Panc1 (cell line): Measurements from ENCODE around the gene RPAP2. TPM values are rescaled to one million over a fixed set of nuclear protein-coding genes. Genes with fewer than 3 reads are reported as not detected.
"Not testable (repeated sequence)": the region's sequence is repeated elsewhere in the genome, so short reads cannot be mapped to it uniquely, and the experiment has no call there.

ENCODE experiments used
- ATAC-seq: fragments of 200-7000 bp; cut with Tn5 transposase; 2 replicates; pipeline ENCODE4 v1.9.1; 2020; ENCODE audit warnings: mild to moderate bottlenecking, moderate library complexity
- BruUV-seq: library from RNA; stranded (reverse); fragments of 400-500 nt; replicated peaks from 2 replicates; lab custom pipeline; 2021; lab: Mats Ljungman, UMichigan
- CTCF ChIA-PET: fragments of 300-600 bp; sonication (Branson Sonifier 250); formaldehyde crosslinking; loops from one replicate; lab custom pipeline; 2022; ENCODE audit warnings: antibody characterized with exemption; lab: Charles Lee
- POLR2A ChIA-PET: fragments of 300-600 bp; sonication (Branson Sonifier 250); formaldehyde crosslinking; loops from one replicate; lab custom pipeline; 2022; ENCODE audit warnings: antibody characterized with exemption; lab: Charles Lee
- DNase-seq: peaks from one replicate; pipeline ENCODE4 v3.0.0-alpha.2; 2010; ENCODE audit warnings: low read depth, low spot score
- H3K27ac ChIP-seq: 2 replicates; pipeline ENCODE4 v1.5.1; 2011; ENCODE audit warnings: mild to moderate bottlenecking, low read length, inconsistent platforms
- H3K27me3 ChIP-seq: fragments of 200-500 bp; sonication (Bioruptor generic); 2 replicates; pipeline ENCODE4 v1.6.0; 2014; ENCODE audit warnings: low read length, inconsistent platforms; ENCODE audit not compliant: control insufficient read depth, insufficient read depth
- H3K36me3 ChIP-seq: fragments of 200-500 bp; sonication (Bioruptor generic); 2 replicates; pipeline ENCODE4 v1.5.1; 2014; ENCODE audit warnings: inconsistent platforms, mild to moderate bottlenecking, low read length, moderate library complexity; ENCODE audit not compliant: control insufficient read depth, insufficient read depth
- H3K4me1 ChIP-seq: 2 replicates; pipeline ENCODE4 v1.5.1; 2011; ENCODE audit warnings: inconsistent platforms, mild to moderate bottlenecking, low read length, moderate library complexity; ENCODE audit not compliant: control insufficient read depth, insufficient read depth
- H3K4me3 ChIP-seq, 2 experiments: 2 replicates each; pipeline ENCODE4 v1.5.1; 2011 to 2012; ENCODE audit warnings: low read depth in 2 of 2, low read length in 2 of 2, mild to moderate bottlenecking in 2 of 2, inconsistent platforms in 1 of 2, moderate library complexity in 1 of 2
- H3K9me3 ChIP-seq: fragments of 200-500 bp; sonication (Bioruptor generic); 2 replicates; pipeline ENCODE4 v1.5.1; 2014; ENCODE audit warnings: low read depth, mild to moderate bottlenecking, inconsistent platforms, low read length, moderate library complexity; ENCODE audit not compliant: control insufficient read depth, insufficient read depth
- CTCF ChIP-seq: fragments of 450-650 bp; IDR thresholded peaks from 2 replicates; pipeline ENCODE4 v1.5.1; 2017; ENCODE audit warnings: mild to moderate bottlenecking
- REST ChIP-seq, 2 experiments: IDR thresholded peaks; 2 replicates each; pipeline ENCODE4 v1.6.1; 2011 to 2012; ENCODE audit warnings: low read depth in 2 of 2, control low read depth in 1 of 2, low read length in 1 of 2, mild to moderate bottlenecking in 1 of 2, moderate library complexity in 1 of 2; ENCODE audit not compliant: insufficient read depth in 1 of 2
- SIN3A ChIP-seq: IDR thresholded peaks from 2 replicates; pipeline ENCODE4 v1.6.1; 2012; ENCODE audit warnings: low read depth, mild to moderate bottlenecking, low read length, moderate library complexity, borderline replicate concordance; ENCODE audit not compliant: insufficient read depth
- in situ Hi-C: cut with HindIII; loops from 2 replicates; pipeline ENCODE4 v1.10.0; 2016; ENCODE audit warnings: low sequenced_read_pairs, low pct_unique_long_range_greater_than_20kb
- intact Hi-C: fragments of 100-400 bp; cut with micrococcal nuclease; formaldehyde crosslinking; loops from one replicate; pipeline ENCODE4 v1.10.0; 2022; ENCODE audit not compliant: unreplicated experiment
- total RNA-seq: library from RNA; stranded (reverse); gene quantifications from one replicate; pipeline ENCODE4 v1.2.1, GENCODE V29; 2021; ENCODE audit not compliant: unreplicated experiment

RPAP2 gene
- total RNA-seq, 1 experiment from 2014 or later = 16.3 TPM

GRCh38 chr1:92281411-92281810 lies 17.4 kb upstream of the RPAP2 start:
- DNase-seq, BruUV-seq, H3K4me1 ChIP-seq, in situ Hi-C loops, H3K27ac ChIP-seq, ATAC-seq, intact Hi-C loops, CTCF ChIA-PET, H3K27me3 ChIP-seq, H3K36me3 ChIP-seq, H3K4me3 ChIP-seq, POLR2A ChIA-PET, H3K9me3 ChIP-seq: not testable (repeated sequence)

GRCh38 chr1:92291372-92291999 lies 7.4 kb upstream of the RPAP2 start:
- TF ChIP-seq CTCF = peak; percentile 59; the same call in 1 of the 2 replicates
- no peak for TF ChIP-seq REST (IDR thresholded peaks at IDR 0.05; ENCODE audit: insufficient read depth in 1 of 2, low read depth in 2 of 2, low read length in 1 of 2)
- no TSS peak for BruUV-seq
- H3K27me3 ChIP-seq = no peaks in the 10 kb centered on the region
- intact Hi-C loops = loop anchor here (5.0 kb wide), 1 partner anchor 294 kb away; no protein-coding TSS in a partner anchor
- H3K9me3 ChIP-seq = no peaks in the 10 kb centered on the region
- no peak for DNase-seq
- ChIA-PET POLR2A (interaction anchor here (0.5 kb wide), 1 partner anchor 22 kb away, joined by 6 read pairs; no protein-coding TSS in a partner anchor), CTCF (interaction anchor here (0.5 to 1.0 kb wide), 3 partner anchors 213 to 296 kb away, joined by 3 to 6 read pairs (median 5); no protein-coding TSS in a partner anchor)
- H3K36me3 ChIP-seq = peaks cover 11% of the 10 kb centered on the region
- no peaks in the 10 kb centered on the region for H3K4me1 ChIP-seq
- no peak overlapping the region for H3K4me3 ChIP-seq
- H3K27ac ChIP-seq = no peak overlapping the region
- ATAC-seq = peak; percentile 60; the same call in 1 of the 2 replicates
- in situ Hi-C loops = no loop called here

GRCh38 chr1:92298213-92298572 lies 666 bp upstream of the RPAP2 start:
- no TSS peak for BruUV-seq
- DNase-seq (no peak), ATAC-seq (no peak)
- ChIA-PET CTCF (no interaction called here), POLR2A (no interaction called here)
- intact Hi-C loops = no loop called here
- H3K36me3 ChIP-seq = peaks cover 9% of the 10 kb centered on the region
- TF ChIP-seq CTCF (peak; percentile 24; the same call in 1 of the 2 replicates), SIN3A (no peak)
- in situ Hi-C loops = no loop called here
- no peaks in the 10 kb centered on the region for H3K9me3 ChIP-seq
- peak overlapping the region; percentile 89 for H3K27ac ChIP-seq
- peaks cover 7% of the 10 kb centered on the region; the same call in 1 of the 2 replicates for H3K4me1 ChIP-seq
- H3K27me3 ChIP-seq = no peaks in the 10 kb centered on the region
- H3K4me3 ChIP-seq = peak overlapping the region; percentile 87 to 88
